ENCODE measurements around the gene ALKBH3. TPM values are rescaled to one million over a fixed set of nuclear protein-coding genes. Genes with fewer than 3 reads are reported as not detected.

The ALKBH3 gene
- total RNA-seq, 1 donor: 36.7 TPM

DNA sequence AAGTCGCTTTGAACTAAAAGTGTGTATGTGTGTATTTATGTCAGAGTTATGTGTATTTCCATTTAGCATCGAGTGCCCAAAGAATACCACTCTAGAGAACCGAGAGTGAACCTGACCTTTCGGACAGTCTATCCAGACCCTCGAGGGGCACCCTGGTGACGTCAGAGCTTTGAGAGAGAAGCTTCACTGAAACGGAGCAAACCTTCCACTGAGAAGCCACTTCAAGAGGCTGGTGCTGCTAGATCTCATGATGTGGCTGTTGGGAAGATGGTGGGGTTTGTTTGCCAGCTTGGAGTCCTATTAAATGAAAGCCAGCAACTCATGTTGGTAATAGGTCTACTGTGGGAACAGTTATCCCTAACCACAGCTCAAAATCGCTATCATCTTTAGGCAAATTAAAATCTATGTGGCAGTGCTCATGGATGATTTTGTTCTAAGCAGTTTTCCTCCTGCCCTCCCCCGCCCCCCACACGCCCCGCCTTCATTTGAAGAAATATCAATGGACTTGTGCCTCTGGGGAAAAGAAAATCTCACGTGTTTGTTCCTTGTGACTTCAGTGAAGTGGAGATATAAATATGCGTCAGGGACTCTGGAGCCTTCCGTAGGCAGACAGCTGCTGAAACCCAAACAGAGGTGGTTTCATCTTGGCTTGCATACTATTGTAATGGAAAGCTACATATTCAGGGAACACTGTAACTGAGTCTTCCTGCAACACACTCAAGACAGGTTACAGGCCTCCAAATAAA, 39.4 kb downstream of the ALKBH3 start:
- H3K4me3 ChIP-seq (ENCODE audit: low read depth, low read length): no peak overlapping the region
- TF ChIP-seq, protein P1, sequence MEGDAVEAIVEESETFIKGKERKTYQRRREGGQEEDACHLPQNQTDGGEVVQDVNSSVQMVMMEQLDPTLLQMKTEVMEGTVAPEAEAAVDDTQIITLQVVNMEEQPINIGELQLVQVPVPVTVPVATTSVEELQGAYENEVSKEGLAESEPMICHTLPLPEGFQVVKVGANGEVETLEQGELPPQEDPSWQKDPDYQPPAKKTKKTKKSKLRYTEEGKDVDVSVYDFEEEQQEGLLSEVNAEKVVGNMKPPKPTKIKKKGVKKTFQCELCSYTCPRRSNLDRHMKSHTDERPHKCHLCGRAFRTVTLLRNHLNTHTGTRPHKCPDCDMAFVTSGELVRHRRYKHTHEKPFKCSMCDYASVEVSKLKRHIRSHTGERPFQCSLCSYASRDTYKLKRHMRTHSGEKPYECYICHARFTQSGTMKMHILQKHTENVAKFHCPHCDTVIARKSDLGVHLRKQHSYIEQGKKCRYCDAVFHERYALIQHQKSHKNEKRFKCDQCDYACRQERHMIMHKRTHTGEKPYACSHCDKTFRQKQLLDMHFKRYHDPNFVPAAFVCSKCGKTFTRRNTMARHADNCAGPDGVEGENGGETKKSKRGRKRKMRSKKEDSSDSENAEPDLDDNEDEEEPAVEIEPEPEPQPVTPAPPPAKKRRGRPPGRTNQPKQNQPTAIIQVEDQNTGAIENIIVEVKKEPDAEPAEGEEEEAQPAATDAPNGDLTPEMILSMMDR (IDR thresholded peaks at IDR 0.05; ENCODE audit: insufficient read depth, low read length): no peak
- no peak for DNase-seq (ENCODE audit: low read depth)

DNA sequence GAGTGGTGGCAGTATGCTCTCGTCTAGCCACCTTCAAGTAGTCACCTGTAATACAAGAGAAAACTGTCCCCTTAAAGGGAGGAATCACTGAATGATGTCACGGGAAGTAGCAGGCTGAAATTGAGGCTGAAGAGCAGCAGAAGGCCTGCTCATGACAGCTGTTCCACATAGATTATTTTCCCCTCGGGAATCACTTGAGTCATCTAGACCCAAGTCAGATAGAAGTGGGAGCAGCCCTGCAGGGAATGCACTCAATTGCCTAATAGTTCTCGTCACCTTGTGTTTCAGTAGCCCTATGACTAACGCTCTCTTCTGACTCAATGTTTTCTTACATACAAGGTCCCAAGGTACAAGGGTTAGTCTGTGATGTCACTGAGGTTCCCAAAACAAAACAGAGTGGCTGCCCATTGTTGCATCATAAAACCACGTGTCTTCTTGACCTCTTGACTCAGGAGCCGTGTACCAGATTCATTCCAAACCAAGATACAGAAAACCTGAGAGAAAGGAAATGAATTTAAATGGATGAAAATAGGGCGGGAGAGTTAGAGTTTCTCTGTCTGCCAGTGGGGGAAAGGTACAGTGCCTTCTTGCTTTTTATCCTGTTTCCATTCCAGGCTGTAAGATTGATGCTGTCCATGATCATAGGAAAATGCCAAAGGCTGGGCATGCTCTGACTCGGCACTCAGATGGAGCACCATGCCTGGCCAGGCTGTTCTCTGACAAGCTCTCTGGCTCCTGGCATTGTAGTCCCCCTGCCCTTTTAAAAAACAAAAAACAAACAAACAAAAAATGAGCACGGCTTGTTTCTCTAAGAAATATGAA, 40.2 kb downstream of the ALKBH3 start:
- TF ChIP-seq, protein P1 (IDR thresholded peaks at IDR 0.05; ENCODE audit: insufficient read depth, low read length): no peak
- peak; percentile 100 for DNase-seq (ENCODE audit: low read depth)
- no peak overlapping the region for H3K4me3 ChIP-seq (ENCODE audit: low read depth, low read length)

DNA sequence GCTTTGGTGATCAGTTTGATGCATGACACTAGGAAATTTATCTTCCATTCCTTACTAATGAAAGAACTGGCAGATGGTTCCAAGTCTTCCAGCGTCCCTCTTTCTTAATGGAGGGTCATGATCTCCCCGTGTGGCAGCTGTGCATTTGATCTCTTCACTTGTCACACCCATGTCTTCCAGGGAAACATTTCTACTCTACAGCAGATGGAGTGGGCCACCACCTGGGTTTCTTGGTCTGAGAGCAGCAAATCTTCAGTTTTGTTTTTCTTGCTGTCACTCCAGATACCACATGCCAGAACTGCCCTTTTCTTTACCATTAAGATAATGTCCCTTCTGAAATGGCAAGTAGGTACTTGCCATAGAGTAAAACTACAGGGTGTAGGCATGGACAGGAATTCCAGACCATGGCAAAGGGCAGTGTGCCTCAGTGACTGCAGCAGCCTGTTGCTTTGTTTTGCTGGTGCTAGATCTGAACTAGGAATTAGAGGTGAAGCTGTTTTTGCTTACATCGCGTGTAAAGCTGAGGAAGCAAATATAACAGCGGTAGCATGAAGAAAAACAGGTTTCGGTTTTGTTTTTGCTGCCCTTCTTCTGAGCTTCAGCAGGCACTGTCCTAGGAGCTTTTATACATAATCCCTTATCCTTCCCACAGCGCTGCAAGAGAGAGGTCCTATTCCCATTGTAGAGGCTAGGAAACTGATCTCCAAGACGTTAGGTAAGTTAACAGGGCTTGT, 41.1 kb downstream of the ALKBH3 start:
- TF ChIP-seq, protein P1 (IDR thresholded peaks at IDR 0.05; ENCODE audit: insufficient read depth, low read length): no peak
- no peak for DNase-seq (ENCODE audit: low read depth)
- H3K4me3 ChIP-seq (ENCODE audit: low read depth, low read length): no peak overlapping the region

DNA sequence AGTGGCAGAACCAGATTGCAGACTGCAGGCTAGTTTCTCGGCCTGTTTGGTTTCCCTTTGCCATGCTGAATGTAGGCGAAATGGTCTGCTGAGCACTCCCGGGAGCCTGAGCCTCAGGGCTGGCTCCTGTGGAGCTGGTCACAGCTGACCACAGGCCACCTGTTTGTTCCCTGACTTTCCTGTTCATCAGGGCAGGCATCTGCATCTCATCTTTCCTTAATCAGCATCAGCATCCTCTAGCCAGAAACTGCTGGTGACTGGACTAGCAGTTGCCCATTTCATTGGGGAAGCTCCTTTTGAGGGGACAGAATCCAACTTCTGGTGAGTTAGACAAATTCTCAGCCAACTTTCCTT, 41.6 kb downstream of the ALKBH3 start:
- no peak for DNase-seq (ENCODE audit: low read depth)
- no peak overlapping the region for H3K4me3 ChIP-seq (ENCODE audit: low read depth, low read length)
- TF ChIP-seq, protein P1 (IDR thresholded peaks at IDR 0.05; ENCODE audit: insufficient read depth, low read length): no peak

DNA sequence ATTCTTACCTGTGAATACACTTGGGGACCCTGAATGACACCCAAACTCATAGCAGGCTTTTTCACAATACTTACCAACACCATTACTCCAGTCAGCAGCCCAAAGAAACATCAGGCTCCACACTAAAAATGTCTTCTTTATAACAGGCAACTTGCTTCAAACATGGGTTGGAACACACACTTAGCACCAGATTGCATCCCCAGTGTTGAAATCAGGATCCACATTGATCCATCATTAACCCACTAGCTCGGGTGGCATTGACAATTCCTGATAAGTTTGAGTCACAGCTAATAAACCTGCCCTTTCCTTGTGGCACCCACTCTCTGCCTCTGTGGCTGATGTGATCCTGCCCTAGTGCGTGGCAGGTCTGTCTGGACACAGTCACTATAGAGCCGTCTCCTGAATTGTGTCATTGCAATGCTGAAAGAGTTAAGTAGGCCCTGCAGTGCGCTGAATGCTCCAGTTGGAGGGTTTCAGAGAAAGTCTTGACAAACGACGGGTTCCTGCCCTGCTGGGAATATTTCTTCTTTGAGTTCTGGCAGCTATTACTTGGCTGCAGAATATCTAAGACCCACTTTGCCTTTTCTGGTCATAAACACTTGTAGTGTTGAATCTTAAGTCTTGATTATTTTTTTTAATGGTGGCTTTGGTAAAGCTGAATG, 42.2 kb downstream of the ALKBH3 start:
- DNase-seq (ENCODE audit: low read depth): no peak
- TF ChIP-seq, protein P1 (IDR thresholded peaks at IDR 0.05; ENCODE audit: insufficient read depth, low read length): no peak
- H3K4me3 ChIP-seq (ENCODE audit: low read depth, low read length): no peak overlapping the region

DNA sequence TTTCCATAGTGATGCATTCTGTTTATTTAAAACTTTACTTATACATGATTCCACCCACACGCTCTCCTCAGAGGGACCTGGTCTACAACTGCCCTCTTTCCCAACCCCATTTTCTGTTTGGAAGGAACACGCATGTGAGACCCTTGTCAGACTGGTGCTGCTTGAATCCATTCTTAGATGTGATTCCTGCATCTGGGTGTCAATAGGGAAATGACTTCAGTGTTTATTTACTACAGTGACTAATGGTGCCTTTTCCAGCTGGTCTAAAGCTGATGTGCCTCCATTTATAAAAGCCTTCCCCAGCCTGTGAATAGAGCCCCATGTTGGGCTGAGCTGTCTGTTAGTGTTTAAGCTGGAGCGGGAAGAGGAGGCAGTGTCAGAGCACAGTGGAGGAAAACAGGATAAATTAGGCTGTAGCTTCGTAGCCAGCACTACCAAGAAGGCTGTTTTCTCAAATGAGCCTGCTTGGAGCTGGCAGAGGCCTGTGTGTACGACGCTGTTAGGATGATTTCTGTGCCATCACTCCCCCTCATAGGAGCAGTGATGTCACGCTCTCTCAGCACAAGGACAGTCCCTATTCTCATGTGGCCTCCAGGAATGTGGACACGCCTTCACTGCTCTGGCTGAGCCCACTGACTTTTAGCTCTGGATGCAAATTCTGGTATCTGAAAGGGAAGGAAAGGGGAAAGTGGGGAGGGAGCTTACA, 42.9 kb downstream of the ALKBH3 start:
- DNase-seq (ENCODE audit: low read depth): peak; percentile 57
- H3K4me3 ChIP-seq (ENCODE audit: low read depth, low read length): no peak overlapping the region
- TF ChIP-seq, protein P1 (IDR thresholded peaks at IDR 0.05; ENCODE audit: insufficient read depth, low read length): no peak

All from fibroblast of the aortic adventitia (primary cell).